IMR-90 (cell line): ENCODE data around the gene MLYCD. TPM values are rescaled to one million over a fixed set of nuclear protein-coding genes. Genes with fewer than 3 reads are reported as not detected.

Experiments
- ATAC-seq: fragments of 200-7000 bp; cut with Tn5 transposase; 2 replicates; pipeline ENCODE4 v1.9.1; 2020; ENCODE audit warnings: low read depth, mild to moderate bottlenecking, moderate library complexity
- Bru-seq: library from RNA; stranded (reverse); fragments of 400-500 nt; gene quantifications from one replicate; lab custom pipeline; 2021; lab: Mats Ljungman, UMichigan
- BruChase-seq, 2 experiments: library from RNA; stranded (reverse); fragments of 400-500 nt; gene quantifications; one replicate each; lab custom pipeline; 2021; lab: Mats Ljungman, UMichigan
- BruUV-seq: library from RNA; stranded (reverse); fragments of 400-500 nt; replicated peaks from 2 replicates; lab custom pipeline; 2021; lab: Mats Ljungman, UMichigan
- CTCF ChIA-PET: fragments of 300-600 bp; formaldehyde crosslinking; extraction: SDS; loops from one replicate; lab custom pipeline; 2021; ENCODE audit warnings: antibody characterized with exemption; lab: Yijun Ruan, JAX
- POLR2A ChIA-PET: fragments of 300-600 bp; sonication (Branson Sonifier 250); formaldehyde crosslinking; loops from one replicate; lab custom pipeline; 2022; ENCODE audit warnings: antibody characterized with exemption; ENCODE audit not compliant: unreplicated experiment; lab: Charles Lee
- DNase-seq: peaks from one replicate; pipeline ENCODE4 v3.0.0; 2013
- H2AFZ ChIP-seq: replicated peaks from 2 replicates; pipeline ENCODE3; 2013; ENCODE audit warnings: low read length, mild to moderate bottlenecking; ENCODE audit not compliant: poor library complexity
- H2AK5ac ChIP-seq: 2 replicates; pipeline ENCODE4 v1.6.1; 2013; ENCODE audit warnings: low read depth, low read length, inconsistent platforms
- H2AK9ac ChIP-seq: replicated peaks from 2 replicates; pipeline ENCODE3; 2013; ENCODE audit warnings: mild to moderate bottlenecking, low read depth, low read length, moderate library complexity; ENCODE audit not compliant: poor library complexity
- H2BK120ac ChIP-seq: 2 replicates; pipeline ENCODE4 v1.6.1; 2013; ENCODE audit warnings: low read depth, low read length, inconsistent platforms
- H2BK15ac ChIP-seq: 3 replicates; pipeline ENCODE4 v1.6.1; 2013; ENCODE audit warnings: low read depth, low read length, inconsistent platforms
- H2BK20ac ChIP-seq: 2 replicates; pipeline ENCODE4 v1.6.1; 2013; ENCODE audit warnings: low read depth, mild to moderate bottlenecking, inconsistent platforms, low read length, moderate library complexity
- H2BK5ac ChIP-seq: 2 replicates; pipeline ENCODE4 v1.6.1; 2013; ENCODE audit warnings: mild to moderate bottlenecking, low read depth, low read length, inconsistent platforms; ENCODE audit not compliant: poor library complexity, severe bottlenecking
- H3K14ac ChIP-seq: replicated peaks from 2 replicates; pipeline ENCODE4 v1.6.1; 2013; ENCODE audit warnings: low read depth, low read length, inconsistent platforms
- H3K18ac ChIP-seq: 2 replicates; pipeline ENCODE4 v1.6.1; 2013; ENCODE audit warnings: low read depth, low read length, control low read depth
- H3K23ac ChIP-seq: 2 replicates; pipeline ENCODE4 v1.6.1; 2013; ENCODE audit warnings: low read depth, low read length, inconsistent platforms
- H3K27ac ChIP-seq: 2 replicates; pipeline ENCODE4 v1.5.1; 2013; ENCODE audit warnings: mild to moderate bottlenecking, control low read depth, low read length; ENCODE audit not compliant: insufficient read depth
- H3K27me3 ChIP-seq: 2 replicates; pipeline ENCODE4 v1.6.1; 2013; ENCODE audit warnings: low read length; ENCODE audit not compliant: control insufficient read depth, insufficient read depth
- H3K36me3 ChIP-seq: 2 replicates; pipeline ENCODE4 v1.6.1; 2013; ENCODE audit warnings: low read length, mixed read lengths; ENCODE audit not compliant: control insufficient read depth, insufficient read depth
- H3K4ac ChIP-seq: 2 replicates; pipeline ENCODE4 v1.6.1; 2013; ENCODE audit warnings: low read depth, low read length, inconsistent platforms
- H3K4me1 ChIP-seq: 2 replicates; pipeline ENCODE4 v1.6.1; 2013; ENCODE audit warnings: low read length, mixed read lengths; ENCODE audit not compliant: control insufficient read depth, insufficient read depth
- H3K4me2 ChIP-seq: 2 replicates; pipeline ENCODE4 v1.6.1; 2013; ENCODE audit warnings: low read depth, mild to moderate bottlenecking, control low read depth, low read length, moderate library complexity
- H3K4me3 ChIP-seq: 2 replicates; pipeline ENCODE4 v1.5.1; 2013; ENCODE audit warnings: low read depth, mild to moderate bottlenecking, control low read depth, low read length, moderate library complexity; ENCODE audit not compliant: insufficient read depth
- H3K56ac ChIP-seq: 2 replicates; pipeline ENCODE4 v1.6.1; 2013; ENCODE audit warnings: low read length, inconsistent platforms; ENCODE audit not compliant: insufficient read depth; ENCODE audit errors: extremely low read depth
- H3K79me1 ChIP-seq, 2 experiments: 2 replicates each; pipeline ENCODE4 v1.6.1; 2013; ENCODE audit warnings: low read length in 2 of 2, inconsistent platforms in 1 of 2, low read depth in 1 of 2
- H3K9ac ChIP-seq: 2 replicates; pipeline ENCODE4 v1.6.1; 2013; ENCODE audit warnings: low read depth, low read length, control low read depth
- H3K9me1 ChIP-seq: 2 replicates; pipeline ENCODE4 v1.6.1; 2013; ENCODE audit warnings: low read length, inconsistent platforms; ENCODE audit not compliant: insufficient read depth
- H3K9me3 ChIP-seq: 2 replicates; pipeline ENCODE4 v1.6.1; 2013; ENCODE audit warnings: low read length; ENCODE audit not compliant: control insufficient read depth, insufficient read depth
- H4K20me1 ChIP-seq: 2 replicates; pipeline ENCODE4 v1.6.1; 2013; ENCODE audit warnings: low read length, inconsistent platforms; ENCODE audit not compliant: insufficient read depth
- H4K5ac ChIP-seq: 2 replicates; pipeline ENCODE4 v1.6.1; 2013; ENCODE audit warnings: mild to moderate bottlenecking, low read depth, low read length, control low read depth
- H4K8ac ChIP-seq, 2 experiments: 2 replicates each; pipeline ENCODE4 v1.6.1; 2013; ENCODE audit warnings: low read depth in 2 of 2, low read length in 2 of 2, control low read depth in 1 of 2, inconsistent platforms in 1 of 2
- H4K91ac ChIP-seq: 2 replicates; pipeline ENCODE4 v1.6.1; 2013; ENCODE audit warnings: low read depth, low read length, inconsistent platforms; ENCODE audit not compliant: insufficient read depth
- MAZ ChIP-seq: IDR thresholded peaks from 2 replicates; pipeline ENCODE4 v1.6.1; 2012; ENCODE audit warnings: low read depth, mild to moderate bottlenecking, low read length, improper control_type of control experiment, moderate library complexity, borderline replicate concordance
- POLR2A ChIP-seq: IDR thresholded peaks from 2 replicates; pipeline ENCODE4 v1.6.1; 2012; ENCODE audit warnings: mild to moderate bottlenecking, low read depth, low read length
- SMC3 ChIP-seq: fragments of 150-350 bp; IDR thresholded peaks from 2 replicates; pipeline ENCODE4 v1.6.1; 2016; ENCODE audit warnings: low read depth, mild to moderate bottlenecking, antibody characterized with exemption, low read length, moderate library complexity
- WGBS, 2 experiments: methylation state at CpG; one replicate each; pipeline versions ENCODE4 v1.1.5 to v1.1.7; 2013; ENCODE audit warnings: missing lambda C conversion rate in 2 of 2; ENCODE audit not compliant: insufficient read length in 1 of 2; ENCODE audit errors: extremely low coverage in 2 of 2; 5-methylcytosine and 5-hydroxymethylcytosine counted together
- dilution Hi-C: fragments of 300-500 bp; cut with HindIII; formaldehyde crosslinking; loops from one replicate; pipeline ENCODE4 v1.14.3; 2018; ENCODE audit warnings: low sequenced_read_pairs; ENCODE audit not compliant: unreplicated experiment
- in situ Hi-C: fragments of 300-500 bp; cut with MboI; formaldehyde crosslinking; loops from 3 replicates; pipeline ENCODE4 v1.14.3; 2019; ENCODE audit warnings: low sequenced_read_pairs, inconsistent platforms, mixed read lengths
- intact Hi-C: fragments of 100-400 bp; cut with micrococcal nuclease; formaldehyde crosslinking; loops from 2 replicates; pipeline ENCODE4 v1.10.0; 2022
- long read RNA-seq: library from polyadenylated mRNA; unstranded; transcript quantifications from one replicate; pipeline ENCODE4 v2.0.0, GENCODE V29; 2021; ENCODE audit not compliant: unreplicated experiment
- polyA plus RNA-seq, 3 experiments: library from polyadenylated mRNA; depleted of rRNA; stranded (reverse); fragments of >200 nt; gene quantifications; 2 replicates each; pipeline ENCODE4 v1.2.3, GENCODE V29; 2012; ENCODE audit warnings: low replicate concordance in 1 of 3
- total RNA-seq: library from RNA; depleted of rRNA; stranded (reverse); fragments of >200 nt; gene quantifications from 2 replicates; pipeline ENCODE4 v1.2.3, GENCODE V29; 2012; rRNA removed

MLYCD gene
- total RNA-seq (1.9 and 2.7 TPM in 2 replicates), polyA plus RNA-seq (2012; rRNA removed) (1.9 TPM in 2 replicates), Bru-seq, nascent RNA (percentile 71 among the genes with signal in this experiment), BruChase-seq, experiment 1, labeled RNA remaining after a 6-hour chase (percentile 74 among the genes with signal in this experiment), BruChase-seq, experiment 2, labeled RNA remaining after a 2-hour chase (percentile 70 among the genes with signal in this experiment)
- polyA plus RNA-seq (2012; cell fraction: cytosol; rRNA removed): 1.3 and 1.5 TPM in 2 replicates
- 4.7 and 4.8 TPM in 2 replicates for polyA plus RNA-seq (2012; cell fraction: nucleus; rRNA removed; ENCODE audit: low replicate concordance)
- long read RNA-seq, full-length matches to known transcripts: 21 of 33 reads
- long read RNA-seq, partial matches to known transcripts: 3 of 33 reads
- long read RNA-seq, other reads (novel, unspliced or antisense): 9 of 33 reads

DNA sequence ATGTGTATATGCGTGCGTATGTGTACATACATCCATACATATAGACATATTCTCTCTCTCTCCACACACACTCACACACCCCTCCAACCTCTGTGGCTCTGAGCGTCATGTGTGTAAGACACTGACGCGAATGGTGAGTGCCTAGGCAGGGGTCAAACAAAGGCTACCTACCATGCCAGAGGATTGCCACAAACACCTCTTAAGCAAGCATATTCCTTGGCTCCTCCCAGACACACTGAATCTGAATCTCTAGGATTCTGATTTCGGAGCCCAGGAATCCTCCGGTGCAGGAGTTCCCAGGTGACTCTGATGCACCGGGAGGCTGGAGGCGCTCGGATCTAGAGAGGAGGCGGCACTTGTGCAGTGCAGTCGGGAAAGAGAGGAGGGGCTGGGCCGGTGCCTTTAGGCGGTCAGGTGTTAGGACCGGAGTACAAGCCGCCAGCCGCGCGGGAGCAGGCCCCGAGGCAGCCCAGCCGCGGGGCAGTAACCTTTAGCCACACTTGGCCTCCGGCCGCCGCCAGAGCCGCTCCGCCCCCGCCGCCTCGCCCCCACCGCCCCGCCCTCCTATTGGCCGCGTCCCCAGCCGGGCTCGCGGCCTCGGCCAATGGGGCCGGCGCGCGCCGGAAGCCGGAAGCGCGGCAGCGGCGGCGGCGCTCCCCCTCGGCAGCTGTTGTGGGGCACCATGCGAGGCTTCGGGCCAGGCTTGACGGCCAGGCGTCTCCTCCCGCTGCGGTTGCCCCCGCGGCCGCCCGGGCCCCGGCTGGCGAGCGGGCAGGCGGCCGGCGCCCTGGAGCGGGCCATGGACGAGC lies at the start of gene MLYCD:
Gene MLYCD (plus strand): TSS at position 653 of the 809 bp plus-strand sequence. CDS start 30 bp downstream, at position 683.
- ChIA-PET POLR2A (no interaction called here), CTCF (no interaction called here)
- in situ Hi-C loops (no loop called here), intact Hi-C loops (no loop called here), dilution Hi-C loops (no loop called here)
- Histone ChIP-seq H4K8ac (peak within 1 kb of the TSS; percentile 53 to 86), H3K4me1 (peaks cover 5% of the 10 kb centered on the region), H3K36me3 (no peaks in the 10 kb centered on the region), H2AK5ac (peak within 1 kb of the TSS; percentile 35; the same call in 1 of the 2 replicates), H3K18ac (0 out of 2 replicates have a peak within 1 kb of the TSS, but pooled peaks have one; percentile 10), H3K9me3 (no peaks in the 10 kb centered on the region), H3K27ac (peak within 1 kb of the TSS; percentile 6), H3K9ac (peak within 1 kb of the TSS; percentile 19), H2BK15ac (no peak within 1 kb of the TSS), H2BK20ac (peak within 1 kb of the TSS; percentile 33; the same call in 1 of the 2 replicates), H2BK5ac (peak within 1 kb of the TSS; percentile 37), H3K4me2 (peak within 1 kb of the TSS; percentile 83), H2AK9ac (peak within 1 kb of the TSS; percentile 80), H4K5ac (peak within 1 kb of the TSS; percentile 81), H3K4ac (peak within 1 kb of the TSS; percentile 75), H2BK120ac (0 out of 2 replicates have a peak within 1 kb of the TSS, but pooled peaks have one; percentile 57), H3K79me1 (peaks cover 28 to 35% of the 10 kb centered on the region in 2 experiments), H3K56ac (no peak within 1 kb of the TSS), H3K27me3 (no peaks in the 10 kb centered on the region), H4K20me1 (peaks cover 20% of the 10 kb centered on the region; the same call in 1 of the 2 replicates), H3K14ac (peak within 1 kb of the TSS; percentile 68), H4K91ac (peak within 1 kb of the TSS; percentile 12; the same call in 1 of the 2 replicates), H2AFZ (peak within 1 kb of the TSS; percentile 98), H3K9me1 (peaks cover 15% of the 10 kb centered on the region), H3K23ac (peak within 1 kb of the TSS; percentile 84), H3K4me3 (peak within 1 kb of the TSS; percentile 94)
- BruUV-seq: no TSS peak
- TF ChIP-seq MAZ: peak; percentile 65; the same call in 1 of the 2 replicates
- peak; percentile 59; the same call in 1 of the 2 replicates for TF ChIP-seq POLR2A
- TF ChIP-seq SMC3: no peak
- WGBS, 2 experiments: 4% methylated on average over 13 of the region's 69 CpGs; no CpG with 5 or more reads in 1 of the 2 experiments
- peak; percentile 92 for ATAC-seq
- peak; percentile 58 for DNase-seq
